Caco-2 (cell line): Measurements from ENCODE around the gene KCTD1. TPM values are rescaled to one million over a fixed set of nuclear protein-coding genes. Genes with fewer than 3 reads are reported as not detected.
A peak's percentile ranks its signal among the peaks of the same experiment; 100 is the strongest.

ENCODE experiments used
- BruUV-seq: library from RNA; stranded (reverse); fragments of 400-500 nt; replicated peaks from 2 replicates; lab custom pipeline; 2021; lab: Mats Ljungman, UMichigan
- CTCF ChIA-PET: fragments of 300-600 bp; sonication (Branson Sonifier 250); formaldehyde crosslinking; loops from one replicate; lab custom pipeline; 2022; ENCODE audit warnings: antibody characterized with exemption; lab: Charles Lee
- POLR2A ChIA-PET: fragments of 300-600 bp; sonication (Branson Sonifier 250); formaldehyde crosslinking; loops from one replicate; lab custom pipeline; 2022; ENCODE audit warnings: antibody characterized with exemption; lab: Charles Lee
- DNase-seq, 2 experiments: peaks; one replicate each; pipeline versions ENCODE4 v3.0.0 to v3.0.0-alpha.2; 2020 to 2022
- H3K27me3 ChIP-seq: replicated peaks from 2 replicates; pipeline ENCODE4 v1.6.0; 2011; ENCODE audit warnings: low read length; ENCODE audit not compliant: control insufficient read depth, insufficient read depth
- H3K36me3 ChIP-seq: 2 replicates; pipeline ENCODE4 v1.5.1; 2011; ENCODE audit warnings: low read length; ENCODE audit not compliant: control insufficient read depth, insufficient read depth
- H3K4me1 ChIP-seq: fragments of 250-450 bp; sonication (Bioruptor Pico); 2 replicates; pipeline ENCODE4 v1.5.1; 2020; ENCODE audit warnings: mild to moderate bottlenecking
- H3K4me3 ChIP-seq: 2 replicates; pipeline ENCODE4 v1.5.1; 2011; ENCODE audit warnings: low read depth, mild to moderate bottlenecking, control low read depth, low read length
- H3K9me3 ChIP-seq: fragments of 250-450 bp; sonication (Bioruptor Pico); 2 replicates; pipeline ENCODE4 v1.5.1; 2020; ENCODE audit warnings: mild to moderate bottlenecking, moderate library complexity
- H3K27ac Mint-ChIP-seq: one replicate; pipeline ENCODE4 v1.8.0; 2022; ENCODE audit warnings: mixed read lengths; ENCODE audit not compliant: unreplicated experiment
- H3K27me3 Mint-ChIP-seq: one replicate; pipeline ENCODE4 v1.8.0; 2022; ENCODE audit warnings: mixed read lengths; ENCODE audit not compliant: insufficient read depth, unreplicated experiment
- H3K36me3 Mint-ChIP-seq: one replicate; pipeline ENCODE4 v1.8.0; 2022; ENCODE audit warnings: mild to moderate bottlenecking, mixed read lengths; ENCODE audit not compliant: insufficient read depth, unreplicated experiment
- H3K4me1 Mint-ChIP-seq: one replicate; pipeline ENCODE4 v1.8.0; 2022; ENCODE audit warnings: low read depth, mixed read lengths; ENCODE audit not compliant: unreplicated experiment
- H3K4me3 Mint-ChIP-seq: one replicate; pipeline ENCODE4 v1.8.0; 2022; ENCODE audit warnings: mild to moderate bottlenecking, moderate library complexity, mixed read lengths; ENCODE audit not compliant: unreplicated experiment
- H3K9me3 Mint-ChIP-seq: one replicate; pipeline ENCODE4 v1.8.0; 2022; ENCODE audit warnings: mixed read lengths; ENCODE audit not compliant: unreplicated experiment
- CTCF ChIP-seq, 2 experiments: fragments of 200-600 bp in 1 of 2; IDR thresholded peaks; 1 replicate in 1 of 2; 2 replicates in 1 of 2; pipeline versions ENCODE4 v1.5.1 to v1.8.0; 2011 to 2022; ENCODE audit warnings: antibody characterized with exemption in 1 of 2, control low read depth in 1 of 2, inconsistent platforms in 1 of 2, low read depth in 1 of 2, low read length in 1 of 2, mild to moderate bottlenecking in 1 of 2, moderate library complexity in 1 of 2; ENCODE audit not compliant: insufficient read depth in 1 of 2, severe bottlenecking in 1 of 2, unreplicated experiment in 1 of 2
- intact Hi-C: fragments of 100-400 bp; cut with micrococcal nuclease; formaldehyde crosslinking; loops from one replicate; pipeline ENCODE4 v1.10.0; 2022; ENCODE audit not compliant: unreplicated experiment
- total RNA-seq: library from RNA; stranded (reverse); gene quantifications from 2 replicates; pipeline ENCODE4 v1.2.3, GENCODE V29; 2022

KCTD1 gene
- total RNA-seq, 1 experiment from 2014 or later, result 5.7 TPM

DNA sequence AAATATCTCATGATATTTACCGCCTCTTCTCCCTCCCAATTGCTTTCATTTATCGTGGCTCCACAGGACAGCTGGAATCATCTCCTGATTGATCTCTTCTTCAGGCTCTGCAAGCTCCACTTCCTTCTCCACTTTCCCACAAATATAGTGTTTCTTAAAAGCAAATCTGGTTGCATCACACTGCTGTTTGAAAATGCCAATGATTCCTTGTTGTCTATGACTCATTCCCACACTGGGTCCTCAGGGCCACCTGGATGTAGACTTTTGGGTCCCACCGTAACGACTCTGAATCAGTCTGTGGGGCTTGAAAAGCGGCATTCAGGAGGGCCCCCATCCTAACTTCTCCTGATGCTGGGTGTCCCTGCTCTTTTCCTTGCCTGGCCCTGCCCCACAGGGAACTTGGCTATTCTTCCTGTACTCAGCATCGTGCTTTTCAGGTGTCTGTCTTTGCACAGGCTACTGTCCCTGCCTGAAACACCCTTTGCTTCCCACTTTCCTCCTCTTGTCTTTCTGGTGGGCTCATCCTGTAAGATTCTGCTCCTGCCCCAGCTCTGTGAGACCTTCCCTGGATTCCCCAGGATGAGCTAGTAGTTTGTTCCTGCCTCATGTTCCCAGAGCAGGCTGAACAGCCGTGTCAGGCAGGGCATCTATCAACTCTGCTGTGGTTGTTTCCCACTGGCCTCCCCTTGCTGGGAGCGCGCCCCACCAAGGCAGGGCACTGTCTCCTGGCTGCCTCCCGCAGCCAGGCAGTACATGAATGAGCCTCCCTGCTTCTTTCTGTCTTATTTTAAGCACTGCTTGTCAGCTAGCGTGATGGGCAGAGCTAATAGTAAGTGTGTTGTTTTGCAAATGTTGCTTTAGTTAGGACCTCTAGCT is 111.9 kb downstream of the KCTD1 start:
- no peak for TF ChIP-seq CTCF (IDR thresholded peaks at IDR 0.05; ENCODE audit: insufficient read depth in 1 of 2, low read depth in 1 of 2, low read length in 1 of 2, severe bottlenecking in 1 of 2, unreplicated experiment in 1 of 2)
- Histone ChIP-seq H3K4me1 (no peaks in the 10 kb centered on the region), H3K36me3 (no peaks in the 10 kb centered on the region), H3K27me3 (no peaks in the 10 kb centered on the region), H3K9me3 (no peaks in the 10 kb centered on the region), H3K4me3 (no peak overlapping the region)
- BruUV-seq, result no TSS peak
- CTCF ChIA-PET, result no interaction called here
- Mint-ChIP-seq H3K36me3 (no peaks in the 10 kb centered on the region), H3K27ac (peak overlapping the region; percentile 60), H3K4me1 (peaks cover 16% of the 10 kb centered on the region), H3K9me3 (no peaks in the 10 kb centered on the region), H3K4me3 (no peak overlapping the region), H3K27me3 (no peaks in the 10 kb centered on the region)
- DNase-seq, result no peak
- POLR2A ChIA-PET, result no interaction called here
- intact Hi-C loops, result no loop called here

DNA sequence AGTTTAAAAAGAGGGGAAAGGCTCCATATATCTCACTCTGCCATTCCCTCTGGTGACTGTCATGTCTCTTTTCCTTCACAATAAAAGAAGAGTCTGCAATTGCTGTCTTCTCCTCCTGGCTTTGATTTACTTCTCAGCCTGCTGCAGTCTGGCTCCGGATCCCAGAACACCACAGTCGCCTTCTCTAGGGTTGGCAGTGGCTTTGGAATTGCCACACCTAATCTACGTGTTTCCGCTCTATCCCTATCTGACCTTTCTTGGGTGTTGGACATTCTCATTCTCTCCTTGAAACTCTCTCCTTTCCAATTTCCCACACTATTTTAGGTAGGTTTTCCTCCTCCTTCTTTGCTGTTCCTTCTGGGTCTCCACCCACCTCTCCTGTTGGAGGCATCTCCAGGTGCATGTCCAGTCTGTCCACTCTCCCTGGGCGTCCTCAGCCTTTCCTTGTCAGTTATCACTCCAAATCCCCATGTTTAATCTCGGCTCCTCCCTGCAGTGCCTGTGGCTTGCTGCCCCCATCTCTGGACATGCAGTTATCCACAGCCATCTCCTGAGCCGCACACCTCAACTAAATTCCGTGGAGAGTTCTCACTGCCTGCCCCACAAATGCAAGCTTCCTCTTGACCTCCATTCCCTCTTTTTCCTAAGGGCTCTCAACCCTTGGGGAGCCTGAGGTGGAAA is 112.8 kb downstream of the KCTD1 start:
- Histone ChIP-seq H3K4me3 (no peak overlapping the region), H3K4me1 (no peaks in the 10 kb centered on the region), H3K36me3 (no peaks in the 10 kb centered on the region), H3K9me3 (no peaks in the 10 kb centered on the region), H3K27me3 (no peaks in the 10 kb centered on the region)
- intact Hi-C loops, result no loop called here
- Mint-ChIP-seq H3K4me1 (peaks cover 16% of the 10 kb centered on the region), H3K4me3 (no peak overlapping the region), H3K9me3 (no peaks in the 10 kb centered on the region), H3K27me3 (no peaks in the 10 kb centered on the region), H3K27ac (no peak overlapping the region), H3K36me3 (no peaks in the 10 kb centered on the region)
- ChIA-PET CTCF (no interaction called here), POLR2A (no interaction called here)
- no TSS peak for BruUV-seq
- no peak for DNase-seq
- no peak for TF ChIP-seq CTCF (IDR thresholded peaks at IDR 0.05; ENCODE audit: insufficient read depth in 1 of 2, low read depth in 1 of 2, low read length in 1 of 2, severe bottlenecking in 1 of 2, unreplicated experiment in 1 of 2)

DNA sequence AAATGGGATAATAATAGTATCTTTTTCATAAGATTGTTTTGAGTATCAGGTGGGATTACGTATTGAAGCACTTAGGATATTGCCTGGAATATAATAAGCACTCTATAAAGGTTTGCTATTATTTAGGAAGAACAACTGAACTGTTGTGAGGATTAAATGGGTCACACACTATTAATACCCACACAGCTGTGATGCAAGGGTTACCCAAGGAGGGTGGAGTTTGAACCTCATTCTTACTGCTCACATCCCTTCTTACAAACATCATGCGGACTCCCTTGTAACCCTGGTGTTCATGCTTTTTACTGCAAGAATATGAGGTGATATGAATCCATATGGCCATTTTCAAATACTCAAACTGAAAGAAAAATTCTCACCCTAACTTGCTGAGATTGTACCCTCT is 113.5 kb downstream of the KCTD1 start:
- CTCF ChIA-PET, result no interaction called here
- H3K27ac Mint-ChIP-seq, result no peak overlapping the region
- intact Hi-C loops, result no loop called here
- no TSS peak for BruUV-seq
- peaks cover 16% of the 10 kb centered on the region for H3K4me1 Mint-ChIP-seq
- Histone ChIP-seq H3K27me3 (no peaks in the 10 kb centered on the region), H3K9me3 (no peaks in the 10 kb centered on the region), H3K4me3 (no peak overlapping the region), H3K36me3 (no peaks in the 10 kb centered on the region), H3K4me1 (no peaks in the 10 kb centered on the region)
- no peaks in the 10 kb centered on the region for H3K27me3 Mint-ChIP-seq
- no peak for DNase-seq
- H3K36me3 Mint-ChIP-seq, result no peaks in the 10 kb centered on the region
- POLR2A ChIA-PET, result interaction anchor here (0.7 kb wide), 1 partner anchor 21 kb away, joined by 3 read pairs; no protein-coding TSS in a partner anchor
- no peaks in the 10 kb centered on the region for H3K9me3 Mint-ChIP-seq
- no peak overlapping the region for H3K4me3 Mint-ChIP-seq
- TF ChIP-seq CTCF (IDR thresholded peaks at IDR 0.05; ENCODE audit: insufficient read depth in 1 of 2, low read depth in 1 of 2, low read length in 1 of 2, severe bottlenecking in 1 of 2, unreplicated experiment in 1 of 2), result no peak
